ENCODE data around the gene ZNF624.
A peak's percentile ranks its signal among the peaks of the same experiment; 100 is the strongest.

ZNF624 gene

DNA sequence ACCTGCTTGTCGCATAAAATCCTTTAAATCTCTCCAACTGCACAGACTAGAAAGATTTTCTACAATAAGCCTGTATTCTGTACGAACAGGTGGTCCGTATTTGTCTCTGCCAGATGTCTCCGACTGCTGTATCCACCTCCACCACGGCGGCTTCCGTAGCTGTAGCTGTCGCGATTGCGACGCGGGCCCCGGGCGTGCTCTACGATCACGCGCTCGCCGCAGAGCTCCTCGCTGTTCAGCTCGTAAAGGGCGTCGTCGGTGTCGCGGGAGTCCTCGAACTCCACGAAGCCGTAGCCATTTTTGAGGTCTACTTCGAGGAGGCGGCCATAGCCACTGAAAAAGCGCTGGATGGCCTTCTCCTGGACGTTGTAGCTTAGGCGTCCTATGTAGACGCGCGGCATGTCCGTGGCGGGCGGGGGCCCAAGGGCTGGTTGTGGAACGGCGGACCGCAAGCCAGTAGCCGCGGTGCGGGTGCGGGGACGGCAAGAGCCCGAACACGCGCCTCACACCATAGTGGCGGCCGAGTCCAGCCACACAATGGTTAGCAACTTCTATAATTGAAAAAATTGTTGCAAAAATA lies 36.1 kb downstream of the ZNF624 start:
- DNase-seq (ENCODE audit: low read depth, low spot score): no peak
- no peak overlapping the region for H3K4me3 ChIP-seq (ENCODE audit: low read length)

DNA sequence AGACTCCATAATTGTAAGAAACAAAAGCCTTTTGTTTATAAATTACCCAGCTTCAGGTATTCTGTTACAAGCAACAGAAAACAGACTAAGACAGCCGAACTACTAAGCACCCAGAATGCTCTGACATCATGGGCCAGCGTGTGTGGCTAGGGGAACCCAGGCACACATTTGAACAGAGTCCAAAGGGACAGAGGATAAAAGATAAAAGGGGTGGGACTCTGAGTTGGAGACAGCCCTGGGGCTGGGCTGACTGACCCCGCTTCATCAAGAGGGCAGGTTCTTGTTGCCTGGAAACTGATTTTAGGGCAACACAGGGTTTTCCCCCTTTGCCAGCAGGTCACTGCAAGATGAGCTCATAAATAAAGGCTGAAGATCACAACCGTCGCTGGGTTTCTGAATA lies 54.1 kb downstream of the ZNF624 start:
- no peak for DNase-seq (ENCODE audit: low read depth, low spot score)
- H3K4me3 ChIP-seq (ENCODE audit: low read length): no peak overlapping the region

DNA sequence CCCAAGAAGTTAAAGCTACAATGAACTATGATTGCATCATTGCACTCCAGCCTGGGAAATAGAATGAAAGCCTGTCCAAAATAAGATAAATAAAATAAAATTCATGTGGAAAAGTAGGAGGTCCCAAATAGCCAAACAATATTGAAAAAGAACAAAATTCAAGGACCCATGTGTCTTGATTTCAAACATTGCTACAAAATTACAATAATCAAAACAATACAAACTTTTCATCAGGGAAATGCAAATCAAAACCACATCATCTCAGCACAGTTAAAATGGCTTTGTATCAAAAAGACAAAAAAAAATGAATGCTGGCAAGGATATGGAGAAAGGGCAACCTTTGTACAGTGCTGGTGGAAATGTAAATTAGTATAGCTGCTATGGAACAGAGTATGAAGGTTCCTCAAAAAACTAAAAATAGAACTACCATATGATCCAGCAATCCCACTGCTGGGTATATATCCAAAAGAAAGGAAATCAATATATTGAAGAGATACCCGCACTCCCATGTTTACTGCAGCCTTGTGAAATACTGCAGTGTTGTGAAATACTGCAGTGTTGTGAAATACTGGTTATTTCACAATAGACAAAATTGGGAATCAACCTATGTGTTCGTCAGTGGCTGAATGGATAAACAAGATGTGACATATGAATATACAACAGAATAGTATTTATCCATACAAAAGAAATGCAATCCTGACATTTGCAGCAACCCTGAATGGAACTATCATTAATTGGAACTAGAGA lies 60.1 kb downstream of the ZNF624 start:
- no peak for DNase-seq (ENCODE audit: low read depth, low spot score)
- H3K4me3 ChIP-seq (ENCODE audit: low read length): no peak overlapping the region

DNA sequence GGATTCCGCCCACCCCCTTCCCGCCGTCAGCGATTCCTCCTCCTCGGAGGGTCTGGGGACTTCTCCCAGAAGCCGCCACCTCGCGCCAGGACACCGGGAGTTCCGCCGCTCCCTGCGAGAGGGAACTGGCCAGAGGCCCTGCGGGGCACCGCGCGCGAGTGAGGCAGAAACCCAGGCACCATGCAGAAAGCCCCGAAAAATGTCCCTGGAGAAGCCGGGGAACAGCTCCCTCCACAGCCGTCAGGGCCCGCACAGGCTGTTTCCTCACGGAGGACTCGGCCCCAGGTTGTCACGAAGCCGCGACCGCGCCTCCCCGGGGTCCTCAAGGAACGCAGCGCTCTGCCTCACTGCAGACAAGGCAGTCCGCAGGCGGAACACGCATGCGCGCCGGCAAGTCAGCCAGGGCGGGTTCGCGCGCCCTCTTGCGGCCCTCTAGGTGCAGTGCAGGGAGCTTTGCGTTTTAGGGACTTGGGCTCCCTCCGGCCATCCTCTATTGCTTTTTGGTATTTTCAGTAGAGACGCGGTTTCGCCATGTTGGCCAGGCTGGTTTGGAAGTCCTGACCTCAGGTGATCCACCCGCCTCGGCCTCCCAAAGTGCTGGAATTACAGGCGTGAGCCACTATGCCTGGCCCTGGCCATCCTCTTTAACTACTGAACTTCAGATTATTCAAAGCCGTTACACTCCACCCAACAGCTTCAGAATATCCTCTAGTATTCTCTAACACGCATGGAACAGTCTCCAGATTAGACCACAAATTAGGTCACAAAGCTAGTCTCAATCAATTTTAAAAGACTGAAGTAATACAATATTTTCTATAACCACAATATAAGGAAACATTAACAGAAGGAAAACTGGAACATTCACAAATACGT lies 64.3 kb downstream of the ZNF624 start:
- peak overlapping the region; percentile 47 for H3K4me3 ChIP-seq (ENCODE audit: low read length)
- DNase-seq (ENCODE audit: low read depth, low spot score): peak; percentile 83

DNA sequence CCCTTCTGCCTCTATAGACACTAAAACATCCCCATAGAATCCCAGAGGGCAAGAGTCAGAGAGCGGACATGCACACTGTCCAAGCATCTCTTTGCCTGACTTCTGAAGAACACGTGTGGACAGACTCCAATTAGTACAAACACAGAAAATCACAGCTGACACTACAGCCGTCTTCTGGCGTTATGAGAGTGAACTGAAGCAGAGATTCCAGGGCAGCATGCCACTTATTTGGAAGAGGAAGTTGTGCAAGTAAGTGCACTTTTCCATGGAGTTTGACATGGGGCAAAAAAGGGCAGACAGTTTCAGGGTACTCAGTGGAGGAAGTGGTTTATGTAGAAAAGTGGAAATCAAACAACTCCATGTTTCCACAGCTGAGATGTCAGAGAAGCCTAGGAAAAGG lies 67.9 kb downstream of the ZNF624 start:
- DNase-seq (ENCODE audit: low read depth, low spot score): no peak
- H3K4me3 ChIP-seq (ENCODE audit: low read length): no peak overlapping the region

DNA sequence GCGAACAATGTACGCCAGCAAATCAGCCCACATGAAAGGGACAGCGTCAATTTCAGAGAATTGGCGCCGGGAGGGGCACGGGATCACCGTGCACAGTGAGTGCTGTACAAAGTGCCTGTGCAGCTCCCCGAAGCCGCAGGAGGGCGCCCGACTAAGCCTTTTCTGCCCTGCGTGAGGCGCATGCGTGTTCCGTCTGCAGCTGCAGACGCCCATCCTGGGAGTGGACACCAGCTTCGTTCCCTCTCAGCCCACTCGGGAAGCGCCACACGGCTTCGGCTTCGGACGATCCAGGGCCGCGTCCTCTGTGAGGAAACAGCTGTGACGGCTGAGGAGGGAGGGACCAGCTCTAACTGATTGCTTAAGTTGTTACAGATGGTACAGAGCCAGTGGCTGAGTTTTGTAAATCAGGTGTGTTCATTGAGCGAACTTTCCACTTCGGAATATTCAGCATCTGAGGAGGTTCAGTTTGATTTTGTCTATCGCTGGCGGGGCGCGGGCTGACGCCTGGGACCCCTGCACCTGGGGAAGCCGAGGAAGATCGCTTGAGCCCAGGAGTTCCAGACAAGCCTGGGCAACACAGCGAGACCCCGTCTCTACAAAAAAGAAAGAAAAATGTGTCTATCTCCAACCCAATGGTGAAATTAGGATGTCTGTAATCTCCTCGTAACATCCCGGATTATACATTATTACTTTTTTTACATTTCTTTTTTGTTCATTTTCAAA lies 69.2 kb downstream of the ZNF624 start:
- peak; percentile 87 for DNase-seq (ENCODE audit: low read depth, low spot score)
- H3K4me3 ChIP-seq (ENCODE audit: low read length): peak overlapping the region; percentile 54

DNA sequence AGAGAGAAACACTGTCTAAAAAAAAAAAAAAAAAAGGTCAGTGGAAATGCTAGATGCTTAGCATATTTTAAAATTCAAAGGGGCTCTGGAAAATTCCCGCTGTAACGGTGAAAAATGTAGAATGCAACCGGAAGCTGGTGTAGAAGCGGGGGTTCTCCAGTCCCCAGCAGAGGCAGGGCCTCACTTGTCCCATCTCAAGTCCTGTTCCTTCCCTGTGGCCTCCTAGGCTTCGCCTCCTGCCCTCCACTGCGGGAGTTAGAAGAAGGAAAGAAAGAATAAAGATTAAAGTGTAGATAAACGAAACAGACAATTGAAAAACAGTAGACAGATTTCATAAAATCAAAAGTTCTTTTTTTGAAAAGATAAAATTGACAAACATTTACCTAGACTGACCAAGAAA lies 69.9 kb downstream of the ZNF624 start:
- peak overlapping the region; percentile 54 for H3K4me3 ChIP-seq (ENCODE audit: low read length)
- DNase-seq (ENCODE audit: low read depth, low spot score): no peak

DNA sequence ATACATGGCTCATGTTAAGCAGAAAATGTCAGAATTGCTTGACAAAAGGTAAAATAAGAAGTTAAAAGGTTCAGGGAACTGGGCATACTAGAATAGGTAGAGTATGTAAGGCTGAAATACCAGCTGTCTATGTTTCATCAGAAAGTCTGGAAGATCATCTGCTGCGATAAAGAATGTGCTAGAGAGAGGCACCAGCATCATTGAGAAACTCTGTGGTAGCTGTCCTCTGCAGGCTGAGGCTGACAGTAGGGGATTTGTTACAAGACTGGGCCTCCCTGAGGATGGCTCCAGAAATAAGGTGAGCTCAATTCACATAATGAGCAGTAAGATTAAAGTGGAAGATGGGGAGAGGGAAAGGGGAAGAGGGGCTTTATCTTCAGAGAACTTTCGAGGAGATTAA lies 80.2 kb downstream of the ZNF624 start:
- no peak overlapping the region for H3K4me3 ChIP-seq (ENCODE audit: low read length)

More for the DNA sequence above, 80.2 kb downstream of the ZNF624 start:
- no peak for DNase-seq (ENCODE audit: low read depth, low spot score)

Data from Jurkat, Clone E6-1 (cell line).